ENCODE data around the gene PDE4D.
"Not testable (repeated sequence)": the region's sequence is repeated elsewhere in the genome, so short reads cannot be mapped to it uniquely, and the experiment has no call there.

The PDE4D gene

GRCh38 chr5:59608745-59609144 is 284.8 kb downstream of the PDE4D start:
- Histone ChIP-seq H3K36me3 (ENCODE audit: insufficient read depth, low read depth, low read length) (no peaks in the 10 kb centered on the region), H3K9me3 (ENCODE audit: insufficient read depth, low read depth, low read length) (no peaks in the 10 kb centered on the region), H3K4me1 (ENCODE audit: insufficient read depth, low read length) (peaks cover 21% of the 10 kb centered on the region), H3K27me3 (ENCODE audit: insufficient read depth, low read length) (no peaks in the 10 kb centered on the region), H3K9ac (ENCODE audit: low read depth, low read length) (no peak overlapping the region), H3K4me3 (ENCODE audit: low read length) (no peak overlapping the region), H3K27ac (ENCODE audit: low read length) (no peak overlapping the region)

GRCh38 chr5:59607138-59607765 is 286.3 kb downstream of the PDE4D start:
- no peaks in the 10 kb centered on the region for H3K36me3 ChIP-seq (ENCODE audit: insufficient read depth, low read depth, low read length)
- H3K4me3 ChIP-seq (ENCODE audit: low read length) = no peak overlapping the region
- H3K9ac ChIP-seq (ENCODE audit: low read depth, low read length) = no peak overlapping the region
- no peaks in the 10 kb centered on the region for H3K9me3 ChIP-seq (ENCODE audit: insufficient read depth, low read depth, low read length)
- H3K27me3 ChIP-seq (ENCODE audit: insufficient read depth, low read length) = no peaks in the 10 kb centered on the region
- H3K4me1 ChIP-seq (ENCODE audit: insufficient read depth, low read length) = peaks cover 21% of the 10 kb centered on the region
- no peak overlapping the region for H3K27ac ChIP-seq (ENCODE audit: low read length)

GRCh38 chr5:59605915-59606314 is 287.6 kb downstream of the PDE4D start:
- no peak overlapping the region for H3K9ac ChIP-seq (ENCODE audit: low read depth, low read length)
- H3K9me3 ChIP-seq (ENCODE audit: insufficient read depth, low read depth, low read length) = no peaks in the 10 kb centered on the region
- no peaks in the 10 kb centered on the region for H3K27me3 ChIP-seq (ENCODE audit: insufficient read depth, low read length)
- no peak overlapping the region for H3K4me3 ChIP-seq (ENCODE audit: low read length)
- no peaks in the 10 kb centered on the region for H3K36me3 ChIP-seq (ENCODE audit: insufficient read depth, low read depth, low read length)
- no peak overlapping the region for H3K27ac ChIP-seq (ENCODE audit: low read length)
- H3K4me1 ChIP-seq (ENCODE audit: insufficient read depth, low read length) = peaks cover 21% of the 10 kb centered on the region

- H3K9ac ChIP-seq (ENCODE audit: low read depth, low read length) = no peak overlapping the region
- H3K4me1 ChIP-seq (ENCODE audit: insufficient read depth, low read length) = peaks cover 21% of the 10 kb centered on the region
- H3K9me3 ChIP-seq (ENCODE audit: insufficient read depth, low read depth, low read length) = no peaks in the 10 kb centered on the region
- no peaks in the 10 kb centered on the region for H3K36me3 ChIP-seq (ENCODE audit: insufficient read depth, low read depth, low read length)
- H3K27me3 ChIP-seq (ENCODE audit: insufficient read depth, low read length) = no peaks in the 10 kb centered on the region
- no peak overlapping the region for H3K27ac ChIP-seq (ENCODE audit: low read length)
- H3K4me3 ChIP-seq (ENCODE audit: low read length) = no peak overlapping the region
Observed at GRCh38 chr5:59604111-59604510, 289.4 kb downstream of the PDE4D start.

GRCh38 chr5:59600998-59601397 is 292.5 kb downstream of the PDE4D start:
- H3K27ac ChIP-seq (ENCODE audit: low read length) = no peak overlapping the region
- H3K36me3 ChIP-seq (ENCODE audit: insufficient read depth, low read depth, low read length) = no peaks in the 10 kb centered on the region
- no peaks in the 10 kb centered on the region for H3K27me3 ChIP-seq (ENCODE audit: insufficient read depth, low read length)
- H3K9me3 ChIP-seq (ENCODE audit: insufficient read depth, low read depth, low read length) = no peaks in the 10 kb centered on the region; the same call in 1 of the 2 replicates
- H3K4me1 ChIP-seq (ENCODE audit: insufficient read depth, low read length) = peaks cover 17% of the 10 kb centered on the region
- no peak overlapping the region for H3K9ac ChIP-seq (ENCODE audit: low read depth, low read length)
- no peak overlapping the region for H3K4me3 ChIP-seq (ENCODE audit: low read length)

- Histone ChIP-seq H3K36me3 (ENCODE audit: insufficient read depth, low read depth, low read length) (no peaks in the 10 kb centered on the region), H3K4me1 (ENCODE audit: insufficient read depth, low read length) (peaks cover 12% of the 10 kb centered on the region; the same call in 1 of the 2 replicates), H3K27ac (ENCODE audit: low read length) (no peak overlapping the region), H3K9ac (ENCODE audit: low read depth, low read length) (no peak overlapping the region), H3K4me3 (ENCODE audit: low read length) (no peak overlapping the region), H3K9me3 (ENCODE audit: insufficient read depth, low read depth, low read length) (no peaks in the 10 kb centered on the region; the same call in 1 of the 2 replicates), H3K27me3 (ENCODE audit: insufficient read depth, low read length) (no peaks in the 10 kb centered on the region)
Observed at GRCh38 chr5:59600153-59600552, 293.4 kb downstream of the PDE4D start.

- no peaks in the 10 kb centered on the region for H3K36me3 ChIP-seq (ENCODE audit: insufficient read depth, low read depth, low read length)
- no peaks in the 10 kb centered on the region; the same call in 1 of the 2 replicates for H3K9me3 ChIP-seq (ENCODE audit: insufficient read depth, low read depth, low read length)
- peaks cover 12% of the 10 kb centered on the region; the same call in 1 of the 2 replicates for H3K4me1 ChIP-seq (ENCODE audit: insufficient read depth, low read length)
- H3K27ac ChIP-seq (ENCODE audit: low read length) = no peak overlapping the region
- H3K9ac ChIP-seq (ENCODE audit: low read depth, low read length) = no peak overlapping the region
- H3K27me3 ChIP-seq (ENCODE audit: insufficient read depth, low read length) = no peaks in the 10 kb centered on the region
- no peak overlapping the region for H3K4me3 ChIP-seq (ENCODE audit: low read length)
Observed at GRCh38 chr5:59599729-59600128, 293.8 kb downstream of the PDE4D start.

GRCh38 chr5:59598547-59598874 is 295.0 kb downstream of the PDE4D start:
- Histone ChIP-seq H3K27me3 (ENCODE audit: insufficient read depth, low read length) (no peaks in the 10 kb centered on the region), H3K27ac (ENCODE audit: low read length) (no peak overlapping the region), H3K4me3 (ENCODE audit: low read length) (no peak overlapping the region), H3K36me3 (ENCODE audit: insufficient read depth, low read depth, low read length) (no peaks in the 10 kb centered on the region), H3K9ac (ENCODE audit: low read depth, low read length) (no peak overlapping the region), H3K4me1 (ENCODE audit: insufficient read depth, low read length) (peaks cover 12% of the 10 kb centered on the region; the same call in 1 of the 2 replicates), H3K9me3 (ENCODE audit: insufficient read depth, low read depth, low read length) (no peaks in the 10 kb centered on the region; the same call in 1 of the 2 replicates)

- Histone ChIP-seq H3K9me3 (ENCODE audit: insufficient read depth, low read depth, low read length) (no peaks in the 10 kb centered on the region; the same call in 1 of the 2 replicates), H3K4me3 (ENCODE audit: low read length) (no peak overlapping the region), H3K4me1 (ENCODE audit: insufficient read depth, low read length) (peaks cover 12% of the 10 kb centered on the region; the same call in 1 of the 2 replicates), H3K36me3 (ENCODE audit: insufficient read depth, low read depth, low read length) (no peaks in the 10 kb centered on the region), H3K9ac (ENCODE audit: low read depth, low read length) (no peak overlapping the region), H3K27ac (ENCODE audit: low read length) (no peak overlapping the region), H3K27me3 (ENCODE audit: insufficient read depth, low read length) (no peaks in the 10 kb centered on the region)
Observed at GRCh38 chr5:59597690-59598546, 295.6 kb downstream of the PDE4D start.

- no peak overlapping the region for H3K27ac ChIP-seq (ENCODE audit: low read length)
Observed at GRCh38 chr5:59596586-59597350, 296.8 kb downstream of the PDE4D start.

GRCh38 chr5:59594118-59594517 is 299.4 kb downstream of the PDE4D start:
- peaks cover 12% of the 10 kb centered on the region; the same call in 1 of the 2 replicates for H3K4me1 ChIP-seq (ENCODE audit: insufficient read depth, low read length)
- not testable (repeated sequence) for H3K27ac ChIP-seq (ENCODE audit: low read length); H3K4me3 ChIP-seq (ENCODE audit: low read length); H3K27me3 ChIP-seq (ENCODE audit: insufficient read depth, low read length); H3K9ac ChIP-seq (ENCODE audit: low read depth, low read length); H3K36me3 ChIP-seq (ENCODE audit: insufficient read depth, low read depth, low read length); H3K9me3 ChIP-seq (ENCODE audit: insufficient read depth, low read depth, low read length)

More at GRCh38 chr5:59596586-59597350, 296.8 kb downstream of the PDE4D start:
- no peaks in the 10 kb centered on the region for H3K36me3 ChIP-seq (ENCODE audit: insufficient read depth, low read depth, low read length)
- no peak overlapping the region for H3K4me3 ChIP-seq (ENCODE audit: low read length)
- H3K4me1 ChIP-seq (ENCODE audit: insufficient read depth, low read length) = peaks cover 12% of the 10 kb centered on the region; the same call in 1 of the 2 replicates
- H3K27me3 ChIP-seq (ENCODE audit: insufficient read depth, low read length) = no peaks in the 10 kb centered on the region
- H3K9ac ChIP-seq (ENCODE audit: low read depth, low read length) = no peak overlapping the region
- H3K9me3 ChIP-seq (ENCODE audit: insufficient read depth, low read depth, low read length) = no peaks in the 10 kb centered on the region; the same call in 1 of the 2 replicates
